HG03439 (cell line): ENCODE results near the gene MSI2.

Source experiments
- ATAC-seq: cut with Tn5 transposase; IDR thresholded peaks from one replicate; pipeline ENCODE4 v1.9.1; 2021; ENCODE audit warnings: mild to moderate bottlenecking, moderate library complexity; ENCODE audit not compliant: unreplicated experiment

MSI2 gene

GRCh38 chr17:57721967-57722703 lies 465.8 kb downstream of the MSI2 start:
- no peak for ATAC-seq

- no peak for ATAC-seq
These were observed 466.4 kb downstream of the MSI2 start for GRCh38 chr17:57722704-57723043.

GRCh38 chr17:57723427-57724025 lies 467.2 kb downstream of the MSI2 start:
- no peak for ATAC-seq

GRCh38 chr17:57724026-57724728 lies 467.9 kb downstream of the MSI2 start:
- ATAC-seq: no peak

DNA sequence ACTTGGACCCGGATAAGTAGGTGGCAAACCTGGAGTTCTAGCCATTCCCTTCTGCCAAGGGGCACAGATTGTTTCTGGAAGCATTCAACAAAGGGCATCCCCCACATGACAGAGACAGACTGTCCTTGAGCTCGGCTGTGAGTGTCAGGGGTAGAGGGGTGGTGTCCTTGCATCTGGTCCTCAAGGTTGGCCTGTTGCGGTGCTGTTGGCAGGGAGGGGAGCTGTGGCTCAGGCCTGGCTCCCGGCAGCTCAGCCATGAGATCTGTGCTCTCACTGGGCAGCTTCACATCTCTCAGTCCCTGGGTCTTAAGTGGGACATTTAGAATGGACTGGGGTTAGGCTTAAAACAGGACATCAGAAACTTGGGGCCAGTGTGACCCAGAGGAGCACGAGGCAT lies 468.4 kb downstream of the MSI2 start:
- ATAC-seq: no peak

DNA sequence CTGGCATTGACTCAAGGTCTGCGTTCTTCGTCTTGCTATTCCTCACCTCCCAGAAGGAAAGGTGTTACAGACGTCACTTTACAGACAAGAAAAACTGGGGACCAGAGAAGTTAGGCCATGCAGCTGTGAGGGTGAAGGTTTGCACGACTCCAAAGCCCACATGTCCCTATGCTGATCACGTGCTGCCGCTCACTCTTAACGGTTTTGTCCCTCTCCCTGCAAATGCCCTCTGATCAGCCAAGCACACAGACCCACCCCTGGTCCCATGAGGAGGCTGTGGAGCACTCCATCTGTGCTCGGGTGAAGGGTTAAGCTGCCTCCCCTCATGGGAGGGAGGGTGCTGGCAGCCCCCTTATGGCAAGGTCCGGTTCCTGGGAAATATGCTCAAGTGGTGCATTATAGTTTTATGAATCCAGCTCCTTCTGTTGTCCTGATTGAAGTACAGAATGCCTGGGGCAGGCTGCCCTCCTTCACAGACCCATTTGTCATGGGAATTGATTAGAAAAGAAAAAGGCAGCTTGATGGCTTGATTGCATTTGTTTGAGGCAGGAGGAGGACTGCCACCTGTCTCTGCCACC lies 470.0 kb downstream of the MSI2 start:
- no peak for ATAC-seq

GRCh38 chr17:57726838-57727237 lies 470.5 kb downstream of the MSI2 start:
- ATAC-seq: no peak

DNA sequence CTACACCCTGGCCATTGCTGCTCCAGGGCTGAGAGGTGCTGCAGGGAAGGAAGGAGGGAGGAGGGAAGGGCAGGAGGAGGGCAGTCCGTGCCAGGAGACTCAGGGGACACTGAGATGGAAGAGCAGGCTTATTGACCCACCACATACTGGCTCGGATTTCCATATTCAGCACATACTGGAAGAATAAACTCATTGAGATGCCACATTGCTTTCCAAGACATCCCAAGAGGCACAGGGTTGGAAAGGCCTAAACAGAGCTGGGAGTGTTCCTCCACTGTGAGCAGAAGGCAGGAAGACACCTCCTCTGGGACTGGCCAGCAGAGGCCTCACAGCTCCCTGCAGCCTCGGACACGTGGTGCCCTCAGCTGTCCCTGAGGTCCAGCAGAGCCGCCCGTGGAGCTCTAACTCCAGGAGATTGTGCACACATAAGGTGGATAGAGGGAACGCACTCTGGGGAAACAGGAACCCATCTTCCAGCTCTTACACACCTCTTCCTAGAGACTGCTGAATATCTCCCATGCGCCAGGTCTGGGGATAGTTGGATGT lies 471.4 kb downstream of the MSI2 start:
- no peak for ATAC-seq

DNA sequence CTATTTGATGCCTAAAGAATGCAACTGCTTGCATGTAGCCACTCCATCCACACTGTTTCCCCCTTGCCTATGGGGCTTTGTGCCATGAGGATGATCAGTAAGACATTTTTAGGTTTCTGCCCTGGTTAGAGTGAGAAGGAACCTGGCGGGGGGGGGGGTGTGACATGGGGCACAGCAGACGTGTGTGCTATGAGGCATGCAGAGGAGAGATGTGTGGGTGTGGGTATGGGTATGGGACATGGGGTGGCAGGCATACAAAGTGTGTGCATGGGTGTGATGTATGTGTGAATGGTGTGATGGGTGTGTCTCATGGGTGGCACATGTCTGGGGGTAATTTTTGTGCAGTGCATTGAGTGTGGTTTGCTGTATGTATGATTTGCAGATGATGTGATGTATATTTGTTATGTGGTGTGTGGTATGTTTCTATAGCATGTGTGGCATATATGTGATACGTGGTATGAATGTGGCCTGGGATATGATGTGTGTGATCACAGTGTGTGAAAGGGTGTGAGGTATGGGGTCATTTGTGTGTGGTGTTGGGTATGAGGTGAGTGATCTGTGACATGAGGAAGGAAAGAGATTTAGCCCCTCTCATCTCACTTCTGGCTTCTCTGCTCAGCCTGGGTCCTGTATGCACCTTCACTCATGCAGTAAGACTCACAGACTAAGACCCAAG lies 473.8 kb downstream of the MSI2 start:
- no peak for ATAC-seq

DNA sequence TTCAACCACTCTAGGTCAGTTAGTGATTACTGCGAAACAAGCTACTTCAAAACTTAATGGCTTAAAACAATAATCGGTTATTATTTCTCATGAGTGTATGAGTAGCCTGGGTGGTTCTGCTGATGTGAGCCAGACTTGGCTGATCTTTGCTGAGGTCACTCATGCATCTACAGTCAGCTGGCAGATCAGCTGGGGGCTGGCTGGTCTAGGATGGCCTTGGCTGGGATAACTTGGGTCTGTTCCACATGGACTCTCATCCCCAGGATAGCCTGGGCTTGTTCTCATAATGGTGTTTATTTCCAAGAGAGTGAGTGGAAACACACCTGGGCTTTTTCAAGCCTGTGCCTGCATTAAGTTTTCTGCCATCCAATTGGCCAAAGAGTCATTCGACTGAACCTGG lies 475.7 kb downstream of the MSI2 start:
- ATAC-seq: no peak

DNA sequence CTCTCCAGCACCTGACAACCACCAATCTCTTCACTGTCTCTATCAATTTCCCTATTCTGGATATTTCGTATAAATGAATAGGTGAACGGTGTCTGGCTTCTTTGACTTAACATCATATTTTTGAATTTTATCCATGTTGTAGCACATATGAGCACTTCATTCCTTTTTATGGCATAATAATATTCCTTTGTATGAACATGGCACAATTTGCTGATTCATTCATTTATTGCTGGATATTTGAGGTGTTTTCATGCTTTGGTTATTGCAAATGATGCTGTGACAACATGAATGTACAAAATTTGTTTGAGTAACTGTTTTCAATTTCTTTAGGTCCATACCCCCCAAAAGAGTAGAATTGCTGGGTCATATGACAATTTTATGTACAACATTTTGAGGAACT lies 476.8 kb downstream of the MSI2 start:
- no peak for ATAC-seq
